Activated naive CD4-positive, alpha-beta T cell treated with anti-CD3 and anti-CD28 coated beads, Interleukin-2, amount 10 ng/mL, durations not matched to agents 7 days and 5 days (primary cell): Measurements from ENCODE around the gene PRKCB.

Source experiments
- CTCF ChIA-PET: fragments of 350-600 bp; sonication (Branson Sonifier 250); formaldehyde crosslinking; loops from one replicate; lab custom pipeline; 2021; ENCODE audit warnings: antibody characterized with exemption; lab: Charles Lee
- DNase-seq: peaks from one replicate; pipeline ENCODE4 v3.0.0-alpha.2; 2020
- H3K27ac Mint-ChIP-seq: one replicate; pipeline ENCODE4 v1.8.0; 2021; ENCODE audit warnings: mild to moderate bottlenecking, moderate library complexity, mixed read lengths
- H3K27me3 Mint-ChIP-seq: one replicate; pipeline ENCODE4 v1.8.0; 2021; ENCODE audit warnings: mild to moderate bottlenecking, mixed read lengths
- H3K36me3 Mint-ChIP-seq: one replicate; pipeline ENCODE4 v1.8.0; 2021; ENCODE audit warnings: mixed read lengths
- H3K4me1 Mint-ChIP-seq: one replicate; pipeline ENCODE4 v1.8.0; 2021; ENCODE audit warnings: mixed read lengths
- H3K4me3 Mint-ChIP-seq: one replicate; pipeline ENCODE4 v1.8.0; 2021; ENCODE audit warnings: mild to moderate bottlenecking, moderate library complexity, mixed read lengths
- H3K9me3 Mint-ChIP-seq: one replicate; pipeline ENCODE4 v1.8.0; 2021; ENCODE audit warnings: mixed read lengths

The PRKCB gene

GRCh38 chr16:23893986-23894385 is 58.2 kb downstream of the PRKCB start:
- H3K36me3 Mint-ChIP-seq = peaks cover 37% of the 10 kb centered on the region
- H3K4me3 Mint-ChIP-seq = no peak overlapping the region
- no peaks in the 10 kb centered on the region for H3K9me3 Mint-ChIP-seq
- H3K27ac Mint-ChIP-seq = no peak overlapping the region
- no peak for DNase-seq
- H3K27me3 Mint-ChIP-seq = no peaks in the 10 kb centered on the region
- CTCF ChIA-PET = no interaction called here
- peaks cover 23% of the 10 kb centered on the region for H3K4me1 Mint-ChIP-seq

DNA sequence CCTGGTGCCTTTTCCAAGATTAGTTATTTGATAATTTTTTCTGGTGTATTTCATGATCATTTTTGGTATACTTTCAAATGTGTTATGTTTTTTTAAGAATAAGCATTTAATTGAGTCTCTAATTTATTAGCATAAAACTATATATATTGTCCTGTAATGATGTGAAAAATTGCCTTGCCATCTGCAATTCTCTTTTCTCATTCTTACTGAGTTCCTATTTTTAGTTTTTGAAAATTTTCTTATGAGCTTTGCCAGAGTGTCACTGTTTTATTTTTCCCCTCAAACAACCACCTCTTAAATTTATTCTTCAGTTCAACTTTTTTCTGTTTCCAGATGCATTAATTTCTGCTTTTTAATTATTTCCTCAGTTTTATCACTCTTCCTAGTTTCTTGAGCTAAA is 59.3 kb downstream of the PRKCB start:
- Mint-ChIP-seq H3K4me3 (no peak overlapping the region), H3K4me1 (peaks cover 23% of the 10 kb centered on the region), H3K27ac (no peak overlapping the region), H3K36me3 (peaks cover 38% of the 10 kb centered on the region), H3K9me3 (no peaks in the 10 kb centered on the region), H3K27me3 (no peaks in the 10 kb centered on the region)
- CTCF ChIA-PET = no interaction called here
- DNase-seq = no peak

- CTCF ChIA-PET = interaction anchor here (1.0 to 1.5 kb wide), 3 partner anchors 20 to 113 kb away, joined by 4 to 6 read pairs (median 5); no protein-coding TSS in a partner anchor
- H3K27me3 Mint-ChIP-seq = no peaks in the 10 kb centered on the region
- peaks cover 38% of the 10 kb centered on the region for H3K4me1 Mint-ChIP-seq
- no peak overlapping the region for H3K4me3 Mint-ChIP-seq
- no peak for DNase-seq
- H3K27ac Mint-ChIP-seq = peak overlapping the region; percentile 79
- peaks cover 43% of the 10 kb centered on the region for H3K36me3 Mint-ChIP-seq
- no peaks in the 10 kb centered on the region for H3K9me3 Mint-ChIP-seq
Observed at GRCh38 chr16:23896832-23897821, 61.3 kb downstream of the PRKCB start.

DNA sequence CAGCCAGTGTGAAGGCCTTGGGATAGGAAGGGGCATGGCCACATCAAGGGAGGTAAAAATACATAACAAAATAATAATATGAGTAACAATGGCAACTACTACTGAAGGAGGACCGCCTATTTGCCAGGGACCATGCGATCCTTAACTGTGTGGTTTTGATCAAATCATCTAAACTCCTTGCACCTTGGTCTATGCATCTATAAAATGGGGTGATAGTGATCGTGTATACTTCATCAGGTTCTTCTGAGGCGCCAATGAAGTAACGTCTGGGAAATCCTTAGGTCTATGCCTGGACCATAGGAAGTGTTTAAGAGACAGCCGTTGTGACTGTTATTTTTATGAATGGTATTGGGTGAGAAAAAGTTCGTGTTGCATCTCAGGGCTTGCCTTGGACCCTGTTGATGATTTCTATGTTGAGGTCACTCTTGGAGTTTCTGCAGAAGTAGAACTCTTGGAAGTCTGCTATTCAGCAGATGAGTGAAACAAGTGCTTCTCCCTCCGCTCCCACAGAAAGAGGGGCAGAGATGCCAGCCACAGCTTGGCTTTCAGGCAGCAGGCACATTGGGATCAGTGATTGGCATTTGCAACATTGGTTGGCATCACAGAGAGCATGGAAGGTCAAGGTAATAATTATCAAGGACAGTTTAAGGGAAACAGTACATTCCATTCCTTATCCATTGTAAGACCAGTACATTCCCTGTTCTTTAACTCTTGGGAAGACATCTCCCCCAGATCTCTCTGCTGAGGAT is 63.1 kb downstream of the PRKCB start:
- Mint-ChIP-seq H3K4me1 (peaks cover 51% of the 10 kb centered on the region), H3K27me3 (no peaks in the 10 kb centered on the region), H3K9me3 (no peaks in the 10 kb centered on the region), H3K4me3 (no peak overlapping the region), H3K27ac (no peak overlapping the region), H3K36me3 (peaks cover 33% of the 10 kb centered on the region)
- no peak for DNase-seq
- CTCF ChIA-PET = no interaction called here

DNA sequence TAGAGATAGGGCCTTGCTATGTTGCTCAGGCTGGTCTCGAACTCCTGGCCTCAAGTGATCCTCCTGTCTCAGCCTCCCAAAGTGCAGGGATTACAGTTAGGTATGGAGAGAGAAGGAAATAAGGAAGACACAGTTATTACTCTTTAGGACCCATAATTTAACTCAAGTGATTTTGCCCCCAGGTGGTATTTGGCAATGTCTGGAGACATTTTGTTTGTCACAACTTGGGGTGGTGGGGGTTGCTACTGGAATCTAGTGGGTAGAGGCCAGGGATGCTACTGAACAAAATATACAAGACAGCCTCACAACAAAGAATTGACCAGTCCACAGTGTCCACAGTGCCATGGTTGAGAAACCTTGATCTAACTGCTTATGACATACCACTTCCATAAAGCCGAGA is 64.1 kb downstream of the PRKCB start:
- no peaks in the 10 kb centered on the region for H3K9me3 Mint-ChIP-seq
- H3K27ac Mint-ChIP-seq = no peak overlapping the region
- CTCF ChIA-PET = no interaction called here
- peaks cover 28% of the 10 kb centered on the region for H3K36me3 Mint-ChIP-seq
- H3K27me3 Mint-ChIP-seq = no peaks in the 10 kb centered on the region
- no peak for DNase-seq
- H3K4me3 Mint-ChIP-seq = no peak overlapping the region
- H3K4me1 Mint-ChIP-seq = peaks cover 51% of the 10 kb centered on the region

GRCh38 chr16:23900480-23901177 is 64.8 kb downstream of the PRKCB start:
- no peaks in the 10 kb centered on the region for H3K27me3 Mint-ChIP-seq
- no peak overlapping the region for H3K4me3 Mint-ChIP-seq
- H3K9me3 Mint-ChIP-seq = no peaks in the 10 kb centered on the region
- no peak overlapping the region for H3K27ac Mint-ChIP-seq
- peaks cover 51% of the 10 kb centered on the region for H3K4me1 Mint-ChIP-seq
- no peak for DNase-seq
- H3K36me3 Mint-ChIP-seq = peaks cover 24% of the 10 kb centered on the region
- CTCF ChIA-PET = no interaction called here

- Mint-ChIP-seq H3K36me3 (peaks cover 22% of the 10 kb centered on the region), H3K27me3 (no peaks in the 10 kb centered on the region)
Observed at GRCh38 chr16:23901178-23902033, 65.6 kb downstream of the PRKCB start.

DNA sequence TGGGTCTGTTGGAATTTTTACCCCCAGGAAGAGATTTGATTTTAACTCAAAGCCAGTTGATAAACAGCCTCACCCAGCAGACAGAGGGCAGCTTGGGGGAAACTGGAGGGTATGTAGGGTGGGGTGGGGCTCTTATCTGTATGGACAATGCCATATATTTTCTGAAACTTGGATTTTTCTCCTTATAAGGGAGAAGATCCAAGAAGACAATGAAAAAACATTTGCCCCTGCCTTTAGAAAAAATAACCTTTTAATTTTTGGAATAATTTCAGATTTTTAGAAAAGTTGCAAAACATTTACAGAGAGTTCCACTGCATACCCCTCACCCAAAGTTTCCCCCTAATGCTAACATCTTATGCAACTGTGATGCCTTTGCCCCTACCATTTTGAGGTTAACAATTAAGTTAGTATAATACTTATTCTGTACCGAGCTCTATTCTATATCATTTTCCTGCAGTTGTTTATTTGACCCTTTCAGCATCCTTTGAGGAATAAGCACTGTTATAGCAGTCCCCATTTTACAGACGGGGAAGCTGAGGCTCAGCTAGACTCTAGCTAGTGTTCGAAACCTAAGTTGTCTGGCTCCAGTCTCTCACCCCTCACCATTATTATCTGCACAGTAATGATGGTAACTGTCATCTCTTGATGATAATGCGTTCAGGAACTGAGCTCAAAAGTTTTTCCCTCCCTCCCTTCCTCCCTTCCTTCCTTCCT is 66.4 kb downstream of the PRKCB start:
- CTCF ChIA-PET = interaction anchor here (1.0 kb wide), 1 partner anchor 30 kb away, joined by 5 read pairs; no protein-coding TSS in a partner anchor
- H3K36me3 Mint-ChIP-seq = peaks cover 17% of the 10 kb centered on the region
- no peaks in the 10 kb centered on the region for H3K27me3 Mint-ChIP-seq
- no peaks in the 10 kb centered on the region for H3K9me3 Mint-ChIP-seq
- no peak overlapping the region for H3K27ac Mint-ChIP-seq
- no peak for DNase-seq
- H3K4me1 Mint-ChIP-seq = peaks cover 51% of the 10 kb centered on the region
- no peak overlapping the region for H3K4me3 Mint-ChIP-seq

More at GRCh38 chr16:23901178-23902033, 65.6 kb downstream of the PRKCB start:
- DNase-seq = no peak
- CTCF ChIA-PET = no interaction called here
- H3K4me3 Mint-ChIP-seq = no peak overlapping the region
- no peaks in the 10 kb centered on the region for H3K9me3 Mint-ChIP-seq
- peak overlapping the region; percentile 11 for H3K27ac Mint-ChIP-seq
- peaks cover 51% of the 10 kb centered on the region for H3K4me1 Mint-ChIP-seq

- peaks cover 17% of the 10 kb centered on the region for H3K36me3 Mint-ChIP-seq
- no peak for DNase-seq
- peaks cover 53% of the 10 kb centered on the region for H3K4me1 Mint-ChIP-seq
- CTCF ChIA-PET = interaction anchor here (1.0 kb wide), 1 partner anchor 31 kb away, joined by 5 read pairs; no protein-coding TSS in a partner anchor
- no peaks in the 10 kb centered on the region for H3K9me3 Mint-ChIP-seq
- H3K27ac Mint-ChIP-seq = no peak overlapping the region
- no peaks in the 10 kb centered on the region for H3K27me3 Mint-ChIP-seq
- no peak overlapping the region for H3K4me3 Mint-ChIP-seq
Observed at GRCh38 chr16:23902748-23903414, 67.1 kb downstream of the PRKCB start.

DNA sequence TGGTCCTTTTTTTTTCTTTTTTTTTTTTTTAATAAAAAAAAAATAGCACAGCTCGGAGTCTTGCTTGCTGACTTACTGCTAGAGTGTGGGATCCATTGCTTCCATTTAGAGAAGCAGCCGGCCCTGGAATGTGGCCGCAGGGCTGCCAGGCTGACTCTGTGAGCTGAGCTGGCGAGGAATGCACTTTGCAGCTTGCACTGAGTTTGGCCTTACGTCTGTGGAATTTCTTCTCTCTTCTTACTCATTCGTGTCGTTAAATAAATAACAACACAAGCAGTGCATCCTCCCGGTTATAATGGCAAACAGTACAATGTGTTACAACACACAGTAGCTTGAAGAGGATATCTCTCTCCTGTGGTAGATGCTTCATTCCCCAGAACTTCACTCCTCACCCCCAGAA is 69.2 kb downstream of the PRKCB start:
- H3K4me1 Mint-ChIP-seq = peaks cover 54% of the 10 kb centered on the region
- peaks cover 8% of the 10 kb centered on the region for H3K36me3 Mint-ChIP-seq
- DNase-seq = no peak
- no peaks in the 10 kb centered on the region for H3K9me3 Mint-ChIP-seq
- CTCF ChIA-PET = interaction anchor here (1.5 kb wide), 1 partner anchor 28 kb away, joined by 3 read pairs; no protein-coding TSS in a partner anchor
- no peaks in the 10 kb centered on the region for H3K27me3 Mint-ChIP-seq
- no peak overlapping the region for H3K4me3 Mint-ChIP-seq
- H3K27ac Mint-ChIP-seq = no peak overlapping the region

GRCh38 chr16:23907457-23907902 is 71.7 kb downstream of the PRKCB start:
- Mint-ChIP-seq H3K27me3 (no peaks in the 10 kb centered on the region), H3K4me3 (no peak overlapping the region), H3K36me3 (peaks cover 7% of the 10 kb centered on the region), H3K27ac (no peak overlapping the region), H3K4me1 (peaks cover 35% of the 10 kb centered on the region), H3K9me3 (no peaks in the 10 kb centered on the region)
- CTCF ChIA-PET = no interaction called here
- DNase-seq = no peak

DNA sequence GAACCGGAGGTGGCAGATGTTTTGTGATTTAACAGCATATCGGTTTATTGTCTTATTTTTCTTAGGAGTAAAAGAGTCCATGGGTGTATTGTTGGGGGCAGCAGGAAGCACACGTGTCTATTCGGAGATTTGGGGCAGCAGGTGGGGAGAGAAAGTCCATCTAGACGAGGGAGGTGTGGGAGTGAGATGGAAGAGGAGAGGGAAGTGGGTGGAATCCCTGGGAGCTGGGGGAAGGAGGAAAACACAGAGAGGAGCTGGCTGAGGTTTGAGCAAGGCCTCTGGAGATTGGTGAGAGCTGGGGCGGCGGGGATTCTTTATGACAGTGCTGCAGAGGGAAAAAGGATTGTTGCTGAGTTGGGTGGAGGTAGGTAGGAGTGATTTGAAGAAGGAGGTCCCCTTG is 72.1 kb downstream of the PRKCB start:
- Mint-ChIP-seq H3K9me3 (no peaks in the 10 kb centered on the region), H3K36me3 (peaks cover 7% of the 10 kb centered on the region), H3K27me3 (no peaks in the 10 kb centered on the region), H3K4me3 (no peak overlapping the region), H3K4me1 (peaks cover 32% of the 10 kb centered on the region), H3K27ac (no peak overlapping the region)
- DNase-seq = no peak
- CTCF ChIA-PET = no interaction called here
